Raji (cell line): ENCODE results near the gene ITGAX.

Experiments
- POLR2A ChIP-seq: IDR thresholded peaks from 2 replicates; pipeline ENCODE4 v1.6.1; 2011; ENCODE audit warnings: low read depth, low read length, control low read depth; ENCODE audit not compliant: insufficient read depth

The ITGAX gene

DNA sequence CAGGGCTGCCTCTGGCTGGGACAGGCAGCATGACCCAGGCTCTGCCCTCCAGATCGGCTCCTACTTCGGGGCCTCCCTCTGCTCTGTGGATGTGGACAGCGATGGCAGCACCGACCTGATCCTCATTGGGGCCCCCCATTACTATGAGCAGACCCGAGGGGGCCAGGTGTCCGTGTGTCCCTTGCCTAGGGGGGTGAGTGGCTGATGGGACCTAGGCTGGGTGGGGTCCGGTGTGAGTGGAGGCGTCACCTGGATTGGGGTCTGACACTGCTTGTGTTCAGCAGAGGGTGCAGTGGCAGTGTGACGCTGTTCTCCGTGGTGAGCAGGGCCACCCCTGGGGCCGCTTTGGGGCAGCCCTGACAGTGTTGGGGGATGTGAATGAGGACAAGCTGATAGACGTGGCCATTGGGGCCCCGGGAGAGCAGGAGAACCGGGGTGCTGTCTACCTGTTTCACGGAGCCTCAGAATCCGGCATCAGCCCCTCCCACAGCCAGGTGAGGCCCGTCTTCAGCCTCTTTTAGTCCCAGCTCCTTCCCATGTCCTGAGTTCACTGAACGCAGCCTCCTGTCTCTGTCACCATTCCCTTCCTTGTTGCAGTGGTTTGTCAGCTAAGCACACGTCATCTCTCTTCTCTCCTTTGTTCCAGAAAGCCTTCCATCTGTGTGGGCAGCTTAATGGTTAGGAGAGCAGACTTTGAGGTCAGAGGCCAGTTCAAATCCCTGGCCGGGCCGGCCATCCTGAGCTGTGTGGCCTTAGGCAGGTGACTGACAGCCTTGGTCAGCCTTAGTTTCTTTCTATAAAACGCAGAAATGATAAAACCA lies 56.3 kb downstream of the ITGAX start:
- TF ChIP-seq POLR2A: no peak

DNA sequence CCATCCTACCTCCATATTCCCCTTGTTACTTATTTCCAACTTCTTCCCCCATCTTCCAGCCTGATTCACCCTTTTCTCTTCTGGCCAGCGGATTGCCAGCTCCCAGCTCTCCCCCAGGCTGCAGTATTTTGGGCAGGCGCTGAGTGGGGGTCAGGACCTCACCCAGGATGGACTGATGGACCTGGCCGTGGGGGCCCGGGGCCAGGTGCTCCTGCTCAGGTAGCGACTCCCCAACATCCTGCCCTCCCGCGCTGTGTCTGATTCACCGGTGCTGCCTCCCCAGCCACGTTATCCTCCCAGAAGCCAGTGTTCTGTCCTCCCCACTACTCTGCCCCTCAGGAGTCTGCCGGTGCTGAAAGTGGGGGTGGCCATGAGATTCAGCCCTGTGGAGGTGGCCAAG lies 57.8 kb downstream of the ITGAX start:
- no peak for TF ChIP-seq POLR2A

DNA sequence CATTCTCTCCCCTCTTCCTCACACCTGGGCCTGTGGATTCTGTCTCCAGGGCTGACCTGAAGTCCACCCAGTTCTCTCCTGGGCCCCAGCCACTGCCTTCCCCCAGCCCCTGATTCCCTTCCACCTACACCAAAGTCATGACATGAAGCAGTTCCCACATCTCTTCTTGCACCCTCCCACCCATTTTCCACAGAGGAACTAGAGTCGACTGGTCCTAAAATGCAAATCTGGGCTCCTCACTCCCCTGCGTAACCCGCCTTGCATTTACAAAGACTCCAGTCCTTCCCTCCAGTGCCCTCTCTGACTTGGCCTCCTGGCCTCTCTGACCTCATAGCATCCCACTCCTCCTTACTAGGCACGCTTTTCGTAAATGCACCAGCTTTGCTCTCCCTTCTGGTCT lies 58.4 kb downstream of the ITGAX start:
- no peak for TF ChIP-seq POLR2A

GRCh38 chr16:31413943-31414342 lies 59.0 kb downstream of the ITGAX start:
- no peak for TF ChIP-seq POLR2A

DNA sequence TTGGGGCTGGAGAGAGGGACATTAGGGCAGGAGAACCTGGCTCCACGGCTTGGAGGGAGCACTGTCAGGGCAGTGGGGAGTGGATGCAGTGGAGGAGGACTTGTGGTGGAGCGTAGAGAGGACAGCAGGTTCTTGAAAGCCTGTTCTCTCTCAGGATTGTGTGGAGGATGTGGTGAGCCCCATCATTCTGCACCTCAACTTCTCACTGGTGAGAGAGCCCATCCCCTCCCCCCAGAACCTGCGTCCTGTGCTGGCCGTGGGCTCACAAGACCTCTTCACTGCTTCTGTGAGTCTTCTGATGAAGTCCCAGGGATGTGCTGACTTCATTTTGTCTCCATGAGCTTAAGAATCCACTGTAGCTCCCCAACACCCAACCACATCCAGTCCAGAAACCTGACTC lies 59.7 kb downstream of the ITGAX start:
- no peak for TF ChIP-seq POLR2A

DNA sequence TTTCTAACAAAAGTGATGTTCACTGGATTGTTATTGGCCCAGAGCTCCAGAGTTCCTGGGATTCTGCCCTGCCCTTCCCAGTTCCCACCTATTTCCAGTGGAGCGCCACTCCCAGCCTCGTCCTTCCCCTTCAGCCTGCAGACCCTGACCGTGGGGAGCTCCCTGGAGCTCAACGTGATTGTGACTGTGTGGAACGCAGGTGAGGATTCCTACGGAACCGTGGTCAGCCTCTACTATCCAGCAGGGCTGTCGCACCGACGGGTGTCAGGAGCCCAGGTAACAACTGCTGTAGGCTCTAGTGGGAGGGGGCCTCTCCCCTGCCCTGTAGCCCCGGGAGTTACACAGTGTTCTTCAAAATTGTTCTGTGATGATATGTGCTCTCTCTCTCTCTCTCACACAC lies 61.4 kb downstream of the ITGAX start:
- no peak for TF ChIP-seq POLR2A

GRCh38 chr16:31417916-31418315 lies 62.9 kb downstream of the ITGAX start:
- TF ChIP-seq POLR2A: no peak

- TF ChIP-seq POLR2A: no peak
These were observed 65.1 kb downstream of the ITGAX start for GRCh38 chr16:31420037-31420436.

DNA sequence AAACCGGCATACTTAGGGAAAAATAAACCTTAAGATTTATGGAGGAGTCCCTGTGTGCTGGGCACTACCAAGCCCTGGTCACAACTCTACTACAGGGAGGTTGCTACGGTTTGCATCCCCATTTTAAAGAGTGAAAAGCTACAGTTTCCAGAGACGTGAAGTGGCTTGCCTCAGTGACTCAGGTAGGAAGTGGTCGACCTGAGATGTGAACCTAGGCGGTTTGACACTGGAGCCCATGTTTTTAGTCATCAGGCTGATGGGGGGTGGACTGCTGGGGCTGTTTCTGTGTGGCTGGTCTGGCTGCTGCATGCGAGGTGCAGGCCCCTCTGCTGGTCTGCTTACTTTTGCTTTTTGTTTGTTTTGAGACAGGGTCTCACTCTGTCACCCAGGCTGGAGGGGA lies 66.6 kb downstream of the ITGAX start:
- no peak for TF ChIP-seq POLR2A

DNA sequence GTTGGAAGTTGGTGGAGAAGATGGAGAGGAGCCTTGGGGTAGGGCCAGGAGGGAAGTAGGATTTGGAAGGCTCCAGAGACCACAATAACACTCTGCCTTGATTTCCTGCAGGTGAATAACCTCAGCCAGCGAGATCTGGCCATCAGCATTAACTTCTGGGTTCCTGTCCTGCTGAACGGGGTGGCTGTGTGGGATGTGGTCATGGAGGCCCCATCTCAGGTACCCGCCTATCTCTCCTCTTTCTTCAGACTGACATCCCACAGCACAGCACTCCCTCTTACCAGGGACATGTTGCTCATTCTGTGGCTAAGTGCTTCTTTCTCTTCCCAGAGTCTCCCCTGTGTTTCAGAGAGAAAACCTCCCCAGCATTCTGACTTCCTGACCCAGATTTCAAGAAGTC lies 68.3 kb downstream of the ITGAX start:
- no peak for TF ChIP-seq POLR2A

DNA sequence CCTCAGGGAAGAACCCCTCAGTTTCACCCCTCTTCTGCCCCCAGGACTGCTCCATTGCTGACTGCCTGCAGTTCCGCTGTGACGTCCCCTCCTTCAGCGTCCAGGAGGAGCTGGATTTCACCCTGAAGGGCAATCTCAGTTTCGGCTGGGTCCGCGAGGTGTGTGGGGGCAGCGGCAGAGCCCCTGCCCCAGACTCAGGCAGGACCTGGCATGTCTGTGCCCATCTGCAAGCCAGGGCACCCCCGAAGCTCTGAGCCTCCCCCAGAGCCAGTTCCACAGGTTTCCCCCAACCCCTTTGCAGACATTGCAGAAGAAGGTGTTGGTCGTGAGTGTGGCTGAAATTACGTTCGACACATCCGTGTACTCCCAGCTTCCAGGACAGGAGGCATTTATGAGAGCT lies 68.8 kb downstream of the ITGAX start:
- TF ChIP-seq POLR2A: no peak

DNA sequence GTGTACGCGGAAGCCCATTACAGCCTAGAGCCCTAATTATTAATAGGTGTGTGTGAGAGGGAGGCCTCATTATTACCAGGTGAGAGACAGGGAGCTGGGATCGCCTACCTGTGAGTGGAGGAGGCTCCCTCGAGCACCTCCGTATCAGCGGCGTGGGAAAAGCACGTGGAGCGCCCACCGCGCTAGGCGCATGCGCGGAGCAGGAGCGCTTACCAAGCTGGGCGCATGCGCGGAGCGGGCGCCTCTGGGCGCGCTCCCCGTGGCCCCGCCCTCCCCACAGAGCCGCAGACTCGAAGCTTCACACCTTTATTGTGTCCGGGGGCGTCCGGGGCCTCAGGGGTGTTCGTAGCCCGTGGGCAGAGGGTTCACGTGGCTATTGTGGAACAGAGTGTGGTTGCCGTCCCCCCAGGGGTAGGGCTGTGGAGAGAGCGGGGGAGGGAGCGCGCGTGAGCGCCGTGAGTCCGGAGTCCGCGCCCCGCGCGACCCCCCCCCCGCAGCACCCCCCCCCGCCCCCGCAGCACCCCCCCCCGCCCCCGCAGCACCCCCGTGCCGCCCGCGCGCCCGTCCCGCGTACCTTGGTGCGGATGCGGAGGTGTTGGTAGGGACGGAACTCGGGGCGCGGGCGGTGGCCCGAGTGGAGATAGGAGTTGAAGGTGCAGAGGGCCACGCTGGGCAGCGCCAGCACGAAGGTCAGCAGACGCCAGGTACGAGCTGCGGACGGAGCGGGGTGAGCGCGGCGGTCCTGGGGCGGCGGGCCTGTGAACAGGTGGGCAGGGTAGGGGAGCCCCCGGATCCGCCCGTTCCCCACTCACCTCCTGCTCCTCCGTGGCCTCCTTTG lies 72.7 kb downstream of the ITGAX start:
- TF ChIP-seq POLR2A: no peak

- no peak for TF ChIP-seq POLR2A
These were observed 73.3 kb downstream of the ITGAX start, which contains the start of gene COX6A2 for GRCh38 chr16:31428279-31428597. Gene COX6A2 (minus strand): TSS chr16:31428360. CDS start chr16:31428325, 35 bp downstream.

DNA sequence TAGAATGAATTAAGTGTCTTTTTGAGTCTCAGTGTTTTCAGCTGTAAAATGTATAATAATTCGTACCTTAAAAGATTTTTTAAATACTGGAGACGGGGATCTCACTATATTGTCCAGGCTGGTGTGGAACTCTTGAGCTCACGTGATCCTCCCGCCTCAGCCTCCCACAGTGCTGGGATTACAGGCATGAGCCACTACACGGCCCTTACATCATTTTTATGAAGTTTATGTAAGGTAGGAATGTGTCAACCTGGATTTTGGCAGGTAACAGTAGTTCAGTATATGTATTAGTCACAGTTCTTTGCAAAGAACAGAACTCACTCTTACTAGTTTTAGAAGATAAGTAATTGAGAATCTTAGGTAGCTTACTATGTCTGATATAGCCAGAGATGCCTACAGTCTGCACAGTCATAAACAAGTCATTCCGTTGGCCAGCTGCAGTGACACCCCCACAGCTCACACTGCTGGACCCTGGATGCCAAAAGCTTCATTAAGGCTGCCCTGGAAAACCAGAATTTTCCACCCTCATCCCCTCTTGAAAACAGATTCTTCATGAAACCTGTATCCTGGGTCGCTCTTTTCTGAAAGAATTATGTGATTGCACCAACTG lies 73.8 kb downstream of the ITGAX start:
- no peak for TF ChIP-seq POLR2A

DNA sequence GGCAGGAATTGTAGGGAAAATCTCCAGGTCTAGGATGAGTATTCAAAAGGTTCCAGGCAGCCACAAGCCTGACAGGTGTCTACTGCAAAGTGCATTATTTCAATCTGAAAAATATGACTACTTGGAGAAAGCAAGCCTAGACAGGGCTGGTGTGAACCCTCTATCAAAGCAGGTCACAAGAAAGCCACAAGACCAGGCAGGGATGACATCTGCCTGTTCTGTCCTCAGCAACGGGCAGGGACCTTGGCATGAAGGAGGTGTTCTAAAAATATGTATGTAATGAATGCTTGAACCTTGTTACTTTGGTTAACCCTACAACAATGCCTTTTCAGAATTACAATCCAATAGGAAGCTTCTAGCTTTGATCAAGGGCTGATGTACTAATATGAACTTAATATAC lies 74.3 kb downstream of the ITGAX start:
- no peak for TF ChIP-seq POLR2A

GRCh38 chr16:31429796-31430195 lies 74.8 kb downstream of the ITGAX start:
- TF ChIP-seq POLR2A: no peak
